Right ventricle myocardium superior (tissue), 1 donor: ENCODE data around the gene DMKN. TPM values are rescaled to one million over a fixed set of nuclear protein-coding genes. Genes with fewer than 3 reads are reported as not detected.

Source experiments
- ATAC-seq: fragments of 200-7000 bp; cut with Tn5 transposase; one replicate; pipeline ENCODE4 v1.9.1; 2020; ENCODE audit warnings: mild to moderate bottlenecking; ENCODE audit not compliant: poor library complexity
- DNase-seq: peaks from one replicate; pipeline ENCODE4 v3.0.0-alpha.2; 2020
- intact Hi-C: fragments of 100-400 bp; cut with DNase I; formaldehyde crosslinking; loops from one replicate; pipeline ENCODE4 v1.11.2; 2022
- total RNA-seq: library from RNA; stranded (reverse); fragmentation: NEBNext Ultra II Directional; extraction: Animal tissue kit (Norgen Biotek cat#: 25700); gene quantifications from one replicate; pipeline ENCODE4 v1.2.1, GENCODE V29; 2021
- donor health status: DM: no; HTN: yes; CAD: no; lungs with severe emphysema.

The DMKN gene
- total RNA-seq, 1 donor from 2014 or later: 3.6 TPM

GRCh38 chr19:35455616-35456201 lies 57.7 kb downstream of the DMKN start:
- ATAC-seq (no peak), DNase-seq (no peak)
- intact Hi-C loops: no loop called here

DNA sequence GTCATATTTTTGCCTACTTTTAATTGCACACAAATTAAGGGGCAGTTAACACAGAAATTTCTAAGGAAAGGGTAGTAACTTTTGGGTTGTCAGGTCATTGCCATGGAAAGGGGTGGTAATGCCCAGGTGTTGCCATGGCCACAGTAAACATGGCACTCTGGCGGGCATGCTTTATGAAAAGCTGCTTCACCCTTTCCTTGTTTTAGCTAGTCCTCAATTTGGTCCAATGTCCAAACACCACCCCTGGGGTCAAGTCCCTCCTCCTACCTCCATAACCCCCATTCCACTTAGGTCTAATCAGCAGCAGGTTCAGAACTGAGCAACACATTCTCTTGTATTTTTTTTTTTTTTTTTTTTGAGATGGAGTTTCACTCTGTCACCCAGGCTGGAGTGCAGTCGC lies 58.8 kb downstream of the DMKN start:
- ATAC-seq (no peak), DNase-seq (no peak)
- intact Hi-C loops: no loop called here

GRCh38 chr19:35451338-35452096 lies 61.9 kb downstream of the DMKN start:
- no peak for ATAC-seq
- intact Hi-C loops: no loop called here
- DNase-seq: no peak

DNA sequence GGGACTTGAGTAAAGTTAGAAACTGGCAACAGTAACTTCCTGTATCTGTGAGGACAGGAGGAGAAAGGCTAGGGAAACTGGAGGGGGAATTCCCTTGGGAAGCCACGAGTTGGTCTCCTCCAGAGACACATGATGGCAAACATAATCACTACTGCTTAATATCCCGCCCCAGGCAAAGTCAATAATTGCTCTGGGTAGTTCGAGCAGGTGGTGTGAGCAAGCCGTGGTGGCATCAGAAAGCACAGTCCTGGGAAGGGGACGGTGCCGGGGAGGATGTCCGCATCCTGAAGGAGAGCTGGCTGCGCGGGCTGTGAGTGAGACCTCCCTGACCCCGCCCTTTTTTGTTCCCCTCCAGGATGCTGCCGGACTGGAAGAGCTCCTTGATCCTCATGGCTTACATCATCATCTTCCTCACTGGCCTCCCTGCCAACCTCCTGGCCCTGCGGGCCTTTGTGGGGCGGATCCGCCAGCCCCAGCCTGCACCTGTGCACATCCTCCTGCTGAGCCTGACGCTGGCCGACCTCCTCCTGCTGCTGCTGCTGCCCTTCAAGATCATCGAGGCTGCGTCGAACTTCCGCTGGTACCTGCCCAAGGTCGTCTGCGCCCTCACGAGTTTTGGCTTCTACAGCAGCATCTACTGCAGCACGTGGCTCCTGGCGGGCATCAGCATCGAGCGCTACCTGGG lies 63.9 kb downstream of the DMKN start:
- intact Hi-C loops: no loop called here
- no peak for DNase-seq
- no peak for ATAC-seq

DNA sequence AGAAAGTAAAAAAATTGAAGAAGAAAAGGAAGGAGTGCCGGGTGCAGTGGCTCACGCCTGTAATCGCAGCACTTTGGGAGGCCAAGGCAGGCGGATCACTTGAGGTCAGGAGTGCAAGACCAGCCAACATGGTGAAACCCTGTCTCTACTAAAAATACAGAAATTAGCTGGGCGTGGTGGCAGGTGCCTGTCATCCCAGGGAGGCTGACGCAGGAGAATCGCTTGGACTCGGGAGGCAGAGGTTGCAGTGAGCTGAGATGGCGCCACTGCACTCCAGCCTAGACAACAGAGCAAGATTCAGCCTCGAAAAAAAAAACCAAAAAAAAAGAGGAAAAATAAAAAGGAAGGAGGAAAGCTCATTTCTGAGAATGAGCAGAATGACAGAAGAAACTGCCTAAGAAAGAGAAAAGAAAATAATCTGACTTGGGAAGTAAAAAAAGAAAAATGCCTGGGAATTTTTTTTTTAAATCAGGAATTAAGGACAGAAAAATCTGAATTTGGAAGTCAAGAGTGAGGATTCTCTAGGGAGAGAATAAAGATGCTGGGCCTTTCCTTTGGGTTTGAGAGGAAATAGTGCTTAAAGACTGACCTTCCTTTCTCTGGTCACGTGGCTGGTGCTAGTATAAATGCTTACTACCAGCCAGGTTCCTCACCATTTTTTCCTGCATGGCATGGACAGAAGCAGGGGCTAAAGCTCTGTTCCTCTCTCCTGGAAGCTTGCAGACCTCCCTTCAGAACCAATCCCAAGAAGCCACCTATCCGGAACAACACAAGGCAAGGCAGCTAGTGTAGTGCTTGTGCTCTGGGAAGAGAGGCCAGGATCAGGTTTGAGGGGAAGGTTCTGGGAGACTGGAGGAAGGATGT lies 65.6 kb downstream of the DMKN start, which contains the start of gene FFAR2:
FFAR2 (plus strand) TSS at position 652 of the 864 bp plus-strand sequence. CDS start 1,458 bp downstream, outside the sequence.
- ATAC-seq: no peak
- DNase-seq: no peak

More for the DNA sequence above, 65.6 kb downstream of the DMKN start, which contains the start of gene FFAR2:
- intact Hi-C loops: no loop called here

Other genes with a start within 250 kb of the DMKN start
- gene USF2, start 244.7 kb downstream of the DMKN start, total RNA-seq: 141 TPM
- not detected for gene HAMP, start 231.1 kb downstream of the DMKN start, total RNA-seq
- gene MAG, start 221.5 kb downstream of the DMKN start, total RNA-seq: not detected
- gene CD22, start 184.5 kb downstream of the DMKN start, total RNA-seq: 0.56 TPM
- gene FFAR1, start 165.7 kb downstream of the DMKN start, total RNA-seq: not detected
- not detected for gene FFAR3, start 155.2 kb downstream of the DMKN start, total RNA-seq
- not detected for gene GPR42, start 142.6 kb downstream of the DMKN start, total RNA-seq
- gene FFAR2, start 65.4 kb downstream of the DMKN start, total RNA-seq: 0.11 TPM
- gene KRTDAP, start 23.2 kb downstream of the DMKN start, total RNA-seq: not detected
- gene SBSN, start 14.7 kb upstream of the DMKN start, total RNA-seq: not detected
- not detected for gene GAPDHS, start 19.8 kb upstream of the DMKN start, total RNA-seq
- 75.7 TPM for gene TMEM147, start 32.0 kb upstream of the DMKN start, total RNA-seq
- gene ATP4A, start 50.0 kb upstream of the DMKN start, total RNA-seq: not detected
- gene PMIS2, start 72.5 kb upstream of the DMKN start, total RNA-seq: not detected
- 3.3 TPM for gene HAUS5, start 99.1 kb upstream of the DMKN start, total RNA-seq
- 48.9 TPM for gene RBM42, start 115.4 kb upstream of the DMKN start, total RNA-seq
- 0.32 TPM for gene ETV2, start 128.1 kb upstream of the DMKN start, total RNA-seq
- 1,337 TPM for gene COX6B1, start 134.7 kb upstream of the DMKN start, total RNA-seq
- not detected for gene UPK1A, start 152.9 kb upstream of the DMKN start, total RNA-seq
- gene ZBTB32, start 190.9 kb upstream of the DMKN start, total RNA-seq: not detected
- 16.3 TPM for gene KMT2B, start 204.4 kb upstream of the DMKN start, total RNA-seq
- gene IGFLR1, start 228.8 kb upstream of the DMKN start, total RNA-seq: 2.9 TPM
- gene U2AF1L4, start 231.8 kb upstream of the DMKN start, total RNA-seq: 22.6 TPM
- gene PSENEN, start 232.0 kb upstream of the DMKN start, total RNA-seq: 40.7 TPM
- gene LIN37, start 234.9 kb upstream of the DMKN start, total RNA-seq: 5.2 TPM
- gene HSPB6, start 243.4 kb upstream of the DMKN start, total RNA-seq: 570 TPM
- 5.9 TPM for gene PROSER3, start 244.5 kb upstream of the DMKN start, total RNA-seq